ENCODE data around the gene FBXO47. TPM values are rescaled to one million over a fixed set of nuclear protein-coding genes. Genes with fewer than 3 reads are reported as not detected.

FBXO47 gene
- total and polyA plus RNA-seq, 2 donors (not counting 3 experiments of a cell fraction or from before 2014, with no cell fraction given): not detected

DNA sequence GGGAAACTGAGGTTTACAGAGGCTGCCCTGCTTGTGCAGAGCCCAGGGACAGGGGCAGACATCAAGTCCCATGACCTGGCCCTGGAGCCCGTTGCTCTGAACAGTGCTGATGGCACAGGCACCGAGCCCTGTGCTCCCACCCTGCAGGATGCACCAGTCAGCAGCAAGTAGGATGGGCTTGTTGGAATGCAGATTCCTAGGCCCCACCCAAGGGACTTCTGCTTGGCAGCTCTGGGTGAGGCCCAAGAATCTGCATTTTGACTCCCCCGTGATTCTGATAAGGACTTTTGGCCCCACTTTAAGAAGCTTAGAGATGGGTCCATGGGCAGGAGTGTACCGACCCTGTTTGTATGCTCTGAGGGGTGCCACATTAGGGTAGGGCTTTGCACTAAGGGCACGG is 74.1 kb downstream of the FBXO47 start:
- dilution Hi-C loops (cut with MboI; ENCODE audit: extremely low pct_ligation_motif_present, low sequenced_read_pairs): no loop called here

More for the DNA sequence above, 74.1 kb downstream of the FBXO47 start:
- BruUV-seq (replicated peaks): no TSS peak
- no peaks in the 10 kb centered on the region for H3K27me3 ChIP-seq (ENCODE audit: control insufficient read depth in 2 of 2, insufficient read depth in 2 of 2, low read length in 2 of 2)
- H3K9me1 ChIP-seq (replicated peaks; ENCODE audit: control insufficient read depth, extremely low read depth, insufficient read depth, low read length): no peaks in the 10 kb centered on the region
- peaks cover 6 to 34% of the 10 kb centered on the region in 2 experiments for H3K36me3 ChIP-seq (ENCODE audit: control insufficient read depth in 2 of 2, extremely low read depth in 1 of 2, insufficient read depth in 2 of 2, low read length in 2 of 2)
- H3K79me2 ChIP-seq (ENCODE audit: control insufficient read depth, insufficient read depth, low read length): peaks cover 19% of the 10 kb centered on the region
- H3K4me2 ChIP-seq (ENCODE audit: insufficient read depth, low read length): no peak overlapping the region
- no peaks in the 10 kb centered on the region for H3K9me3 ChIP-seq (replicated peaks; ENCODE audit: control insufficient read depth, insufficient read depth, low read length)
- peaks cover 37% of the 10 kb centered on the region for H3K4me1 ChIP-seq (ENCODE audit: control insufficient read depth, extremely low read depth, insufficient read depth, low read length)
- intact Hi-C loops (cut with micrococcal nuclease): no loop called here
- no peaks in the 10 kb centered on the region for H4K20me1 ChIP-seq (replicated peaks; ENCODE audit: control insufficient read depth, extremely low read depth, insufficient read depth, low read length)
- no peak overlapping the region for H2AFZ ChIP-seq (ENCODE audit: low read depth, low read length)
- CTCF ChIA-PET: interaction anchor here (0.8 to 1.9 kb wide), 6 partner anchors 8 to 260 kb away, joined by 3 to 7 read pairs (median 4); partner anchors contain the start of gene LASP1
- DNase-seq (ENCODE audit: low read depth, low spot score) (no peak), FAIRE-seq (no peak)
- POLR2A ChIA-PET: interaction anchor here (0.8 kb wide), 1 partner anchor 23 kb away, joined by 3 read pairs; the partner anchor contains the start of gene LASP1
- no peak overlapping the region for H3K27ac ChIP-seq (ENCODE audit: insufficient read depth, low read depth, low read length)
- no peak for TF ChIP-seq FOS (IDR thresholded peaks at IDR 0.05; ENCODE audit: borderline replicate concordance, insufficient read depth, low read length)
- no peak for TF ChIP-seq GATA2 (IDR thresholded peaks at IDR 0.05; ENCODE audit: insufficient read depth, insufficient read length, low read depth, low read length)
- TF ChIP-seq, protein P1, sequence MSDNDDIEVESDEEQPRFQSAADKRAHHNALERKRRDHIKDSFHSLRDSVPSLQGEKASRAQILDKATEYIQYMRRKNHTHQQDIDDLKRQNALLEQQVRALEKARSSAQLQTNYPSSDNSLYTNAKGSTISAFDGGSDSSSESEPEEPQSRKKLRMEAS (IDR thresholded peaks at IDR 0.05; ENCODE audit: insufficient read depth, insufficient read length): no peak
- TF ChIP-seq EZH2 (IDR thresholded peaks at IDR 0.05; ENCODE audit: borderline replicate concordance, low read depth, low read length, severe bottlenecking): no peak
- no peak for TF ChIP-seq MYC (IDR thresholded peaks at IDR 0.05; ENCODE audit: low read depth, low read length)
- no peak for TF ChIP-seq POLR2A (IDR thresholded peaks at IDR 0.05; ENCODE audit: low read depth, low read length)
- no peak for TF ChIP-seq JUN (IDR thresholded peaks at IDR 0.05; ENCODE audit: borderline replicate concordance, insufficient read depth, insufficient read length, low read depth)
- TF ChIP-seq POLR2AphosphoS5 (IDR thresholded peaks at IDR 0.05; ENCODE audit: insufficient read depth, low read depth, low read length): no peak
- TF ChIP-seq, protein P2, sequence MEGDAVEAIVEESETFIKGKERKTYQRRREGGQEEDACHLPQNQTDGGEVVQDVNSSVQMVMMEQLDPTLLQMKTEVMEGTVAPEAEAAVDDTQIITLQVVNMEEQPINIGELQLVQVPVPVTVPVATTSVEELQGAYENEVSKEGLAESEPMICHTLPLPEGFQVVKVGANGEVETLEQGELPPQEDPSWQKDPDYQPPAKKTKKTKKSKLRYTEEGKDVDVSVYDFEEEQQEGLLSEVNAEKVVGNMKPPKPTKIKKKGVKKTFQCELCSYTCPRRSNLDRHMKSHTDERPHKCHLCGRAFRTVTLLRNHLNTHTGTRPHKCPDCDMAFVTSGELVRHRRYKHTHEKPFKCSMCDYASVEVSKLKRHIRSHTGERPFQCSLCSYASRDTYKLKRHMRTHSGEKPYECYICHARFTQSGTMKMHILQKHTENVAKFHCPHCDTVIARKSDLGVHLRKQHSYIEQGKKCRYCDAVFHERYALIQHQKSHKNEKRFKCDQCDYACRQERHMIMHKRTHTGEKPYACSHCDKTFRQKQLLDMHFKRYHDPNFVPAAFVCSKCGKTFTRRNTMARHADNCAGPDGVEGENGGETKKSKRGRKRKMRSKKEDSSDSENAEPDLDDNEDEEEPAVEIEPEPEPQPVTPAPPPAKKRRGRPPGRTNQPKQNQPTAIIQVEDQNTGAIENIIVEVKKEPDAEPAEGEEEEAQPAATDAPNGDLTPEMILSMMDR (IDR thresholded peaks at IDR 0.05; ENCODE audit: extremely low read depth in 1 of 2, insufficient read depth in 1 of 2, low read depth in 1 of 2, low read length in 2 of 2): no peak
- no peak overlapping the region for H3K9ac ChIP-seq (replicated peaks; ENCODE audit: extremely low read depth, insufficient read depth, low read length)
- no peak overlapping the region for H3K4me3 ChIP-seq (replicated peaks in 1 of 3; ENCODE audit: insufficient read depth in 1 of 3, low read depth in 1 of 3, low read length in 3 of 3)

Data from endothelial cell of umbilical vein (primary cell).